K562 (cell line): Measurements from ENCODE around the gene SMARCA4. TPM values are rescaled to one million over a fixed set of nuclear protein-coding genes. Genes with fewer than 3 reads are reported as not detected.

Experiments used
- CHD2 ChIP-seq: IDR thresholded peaks from 2 replicates; pipeline ENCODE4 v1.6.1; 2011; ENCODE audit warnings: low read depth, low read length
- ELF2 ChIP-seq: fragments of 250-450 bp; sonication (Bioruptor Pico); IDR thresholded peaks from 2 replicates; pipeline ENCODE4 v1.5.0; 2021; ENCODE audit warnings: mild to moderate bottlenecking
- ELF4 ChIP-seq: fragments of 450-650 bp; formaldehyde crosslinking; IDR thresholded peaks from 2 replicates; pipeline ENCODE4 v1.4.0; 2022; ENCODE audit warnings: missing genetic modification characterization
- GATA2 ChIP-seq: sonication (generic); formaldehyde crosslinking; IDR thresholded peaks from 2 replicates; pipeline ENCODE4 v1.4.0; 2020; ENCODE audit warnings: mild to moderate bottlenecking, missing genetic modification reagents
- GATAD2A ChIP-seq: fragments of 450-650 bp; IDR thresholded peaks from 2 replicates; pipeline ENCODE4 v1.6.1; 2017
- HDAC1 ChIP-seq, 2 experiments: fragments of 450-650 bp; IDR thresholded peaks; 2 replicates each; pipeline ENCODE4 v1.6.1; 2016 to 2017; ENCODE audit warnings: inconsistent platforms in 1 of 2, mild to moderate bottlenecking in 1 of 2, moderate library complexity in 1 of 2
- MBD2 ChIP-seq: sonication (generic); IDR thresholded peaks from 2 replicates; pipeline ENCODE4 v1.6.1; 2016; ENCODE audit warnings: low read depth, borderline replicate concordance
- MEF2A ChIP-seq: IDR thresholded peaks from 2 replicates; pipeline ENCODE4 v1.6.1; 2011; ENCODE audit warnings: low read depth, mild to moderate bottlenecking, low read length, moderate library complexity; ENCODE audit not compliant: control insufficient read depth
- NFIX ChIP-seq: fragments of 250-450 bp; sonication (Bioruptor Pico); IDR thresholded peaks from 2 replicates; pipeline ENCODE4 v1.4.0; 2020; ENCODE audit warnings: low read depth, mild to moderate bottlenecking, moderate library complexity
- NRF1 ChIP-seq, 2 experiments: fragments of 450-650 bp; IDR thresholded peaks in 1 of 2; conservative IDR thresholded peaks in 1 of 2; 2 replicates each; pipeline ENCODE4 v1.6.1; 2014; ENCODE audit warnings: mild to moderate bottlenecking in 2 of 2
- SETDB1 ChIP-seq: IDR thresholded peaks from one replicate; pipeline ENCODE4 v1.6.1; 2012; ENCODE audit warnings: low read length, control low read depth, inconsistent platforms
- SREBF1 ChIP-seq: fragments of 150-350 bp; IDR thresholded peaks from 2 replicates; pipeline ENCODE4 v1.6.1; 2014; ENCODE audit warnings: antibody characterized with exemption, low read depth, low read length, borderline replicate concordance
- STAT5A ChIP-seq: IDR thresholded peaks from 2 replicates; pipeline ENCODE4 v1.6.1; 2012; ENCODE audit warnings: low read length, inconsistent platforms, borderline replicate concordance
- ZNF165 ChIP-seq: fragments of 250-450 bp; sonication (Bioruptor Pico); IDR thresholded peaks from 2 replicates; pipeline ENCODE4 v1.4.0; 2020; ENCODE audit warnings: borderline replicate concordance
- ZNF212 ChIP-seq: fragments of 450-650 bp; formaldehyde crosslinking; IDR thresholded peaks from 2 replicates; pipeline ENCODE4 v1.4.0; 2020; ENCODE audit warnings: mild to moderate bottlenecking
- ZNF384 ChIP-seq: IDR thresholded peaks from 2 replicates; pipeline ENCODE4 v1.6.1; 2012; ENCODE audit warnings: low read depth, low read length, improper control_type of control experiment
- polyA plus RNA-seq, 8 experiments: library from polyadenylated mRNA; depleted of rRNA in 4 of 8; stranded (reverse) in 5 of 8; unstranded in 3 of 8; fragments of >200 nt; fragmentation: Nextera tagmentation in 2 of 8; fragmentation: Illumina TruSeq in 1 of 8; extraction: Ambion mirVana in 2 of 8; extraction: Trizol in 1 of 8; gene quantifications; 2 replicates each; pipeline versions ENCODE4 v1.2.1 to v1.2.3, GENCODE V29; 2011 to 2014; ENCODE audit warnings: inconsistent platforms in 1 of 8, missing spikeins in 1 of 8
- total RNA-seq, 7 experiments: library from RNA; depleted of rRNA in 6 of 7; stranded (reverse); fragments of >200 nt in 6 of 7; fragmentation: Illumina TruSeq in 2 of 7; extraction: Trizol in 2 of 7; gene quantifications; 2 replicates each; pipeline versions ENCODE4 v1.2.1 to v1.2.3, GENCODE V29; 2011 to 2021; ENCODE audit warnings: low replicate concordance in 1 of 7
- TF ChIP-seq, protein P1 (sequence below): fragments of 250-450 bp; sonication (Bioruptor Pico); IDR thresholded peaks from 2 replicates; pipeline ENCODE4 v1.4.0; 2020
- TF ChIP-seq, protein P2 (sequence below): fragments of 450-650 bp; IDR thresholded peaks from 2 replicates; pipeline ENCODE4 v1.6.1; 2016; ENCODE audit warnings: antibody characterized with exemption
- TF ChIP-seq, protein P3 (sequence below): fragments of 450-650 bp; conservative IDR thresholded peaks from 2 replicates; pipeline ENCODE4 v1.6.1; 2016; ENCODE audit warnings: missing genetic modification characterization, low read depth, mild to moderate bottlenecking, control low read depth, missing compliant biosample characterization
- TF ChIP-seq, protein P4 (sequence below): fragments of 250-450 bp; sonication (Bioruptor Pico); IDR thresholded peaks from 2 replicates; pipeline ENCODE4 v1.8.0; 2021; ENCODE audit warnings: mild to moderate bottlenecking, moderate library complexity
- TF ChIP-seq, protein P5 (sequence below), 2 experiments: fragments of 450-650 bp in 1 of 2; sonication (generic) in 1 of 2; formaldehyde crosslinking; conservative IDR thresholded peaks; 2 replicates each; pipeline versions ENCODE4 v1.4.0 to v1.8.1; 2020 to 2022; ENCODE audit warnings: mild to moderate bottlenecking in 1 of 2, missing genetic modification reagents in 1 of 2
- TF ChIP-seq, protein P6 (sequence below): fragments of 450-650 bp; IDR thresholded peaks from 2 replicates; pipeline ENCODE4 v1.6.1; 2016; ENCODE audit warnings: low read depth, mild to moderate bottlenecking, moderate library complexity

Gene SMARCA4
- total and polyA plus RNA-seq, 9 of the 15 experiments (the other 6 are each of a cell fraction or from before 2014, with no cell fraction given), result 19.3 to 207 (median 52.1) TPM

DNA sequence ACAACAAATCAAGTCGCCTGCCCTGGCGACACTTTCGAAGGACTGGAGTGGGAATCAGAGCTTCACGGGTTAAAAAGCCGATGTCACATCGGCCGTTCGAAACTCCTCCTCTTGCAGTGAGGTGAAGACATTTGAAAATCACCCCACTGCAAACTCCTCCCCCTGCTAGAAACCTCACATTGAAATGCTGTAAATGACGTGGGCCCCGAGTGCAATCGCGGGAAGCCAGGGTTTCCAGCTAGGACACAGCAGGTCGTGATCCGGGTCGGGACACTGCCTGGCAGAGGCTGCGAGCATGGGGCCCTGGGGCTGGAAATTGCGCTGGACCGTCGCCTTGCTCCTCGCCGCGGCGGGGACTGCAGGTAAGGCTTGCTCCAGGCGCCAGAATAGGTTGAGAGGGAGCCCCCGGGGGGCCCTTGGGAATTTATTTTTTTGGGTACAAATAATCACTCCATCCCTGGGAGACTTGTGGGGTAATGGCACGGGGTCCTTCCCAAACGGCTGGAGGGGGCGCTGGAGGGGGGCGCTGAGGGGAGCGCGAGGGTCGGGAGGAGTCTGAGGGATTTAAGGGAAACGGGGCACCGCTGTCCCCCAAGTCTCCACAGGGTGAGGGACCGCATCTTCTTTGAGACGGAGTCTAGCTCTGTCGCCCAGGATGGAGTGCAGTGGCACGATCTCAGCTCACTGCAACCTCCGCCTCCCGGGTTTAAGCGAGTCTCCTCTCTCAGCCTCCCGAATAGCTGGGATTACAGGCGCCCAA lies 128.6 kb downstream of the SMARCA4 start, which contains the start of gene LDLR (continued):
- TF ChIP-seq MEF2A (no peak), GATAD2A (0 out of 2 replicates have a peak, but pooled peaks have one; percentile 16), ELF2 (CRISPR knock-in tag) (no peak), ZNF212 (CRISPR knock-in tag) (no peak), SREBF1 (peak; percentile 100), NFIX (no peak), NRF1 (conservative IDR thresholded peaks at IDR 0.05 in 1 of 2, IDR thresholded peaks at IDR 0.05 in 1 of 2) (peak; percentile 42 to 46; a peak in 2 of 4 replicates), CHD2 (peak; percentile 70), ZNF165 (CRISPR knock-in tag) (no peak; the same call in 1 of the 2 replicates), HDAC1 (IDR thresholded peaks at IDR 0.05) (no peak), ZNF384 (no peak), ELF4 (no peak), STAT5A (no peak), SETDB1 (no peak), MBD2 (peak; percentile 71), GATA2 (CRISPR knock-in tag) (no peak)
- TF ChIP-seq, protein P1, sequence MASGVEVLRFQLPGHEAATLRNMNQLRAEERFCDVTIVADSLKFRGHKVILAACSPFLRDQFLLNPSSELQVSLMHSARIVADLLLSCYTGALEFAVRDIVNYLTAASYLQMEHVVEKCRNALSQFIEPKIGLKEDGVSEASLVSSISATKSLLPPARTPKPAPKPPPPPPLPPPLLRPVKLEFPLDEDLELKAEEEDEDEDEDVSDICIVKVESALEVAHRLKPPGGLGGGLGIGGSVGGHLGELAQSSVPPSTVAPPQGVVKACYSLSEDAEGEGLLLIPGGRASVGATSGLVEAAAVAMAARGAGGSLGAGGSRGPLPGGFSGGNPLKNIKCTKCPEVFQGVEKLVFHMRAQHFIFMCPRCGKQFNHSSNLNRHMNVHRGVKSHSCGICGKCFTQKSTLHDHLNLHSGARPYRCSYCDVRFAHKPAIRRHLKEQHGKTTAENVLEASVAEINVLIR (CRISPR knock-in tag), result no peak; the same call in 1 of the 2 replicates
- TF ChIP-seq, protein P2, sequence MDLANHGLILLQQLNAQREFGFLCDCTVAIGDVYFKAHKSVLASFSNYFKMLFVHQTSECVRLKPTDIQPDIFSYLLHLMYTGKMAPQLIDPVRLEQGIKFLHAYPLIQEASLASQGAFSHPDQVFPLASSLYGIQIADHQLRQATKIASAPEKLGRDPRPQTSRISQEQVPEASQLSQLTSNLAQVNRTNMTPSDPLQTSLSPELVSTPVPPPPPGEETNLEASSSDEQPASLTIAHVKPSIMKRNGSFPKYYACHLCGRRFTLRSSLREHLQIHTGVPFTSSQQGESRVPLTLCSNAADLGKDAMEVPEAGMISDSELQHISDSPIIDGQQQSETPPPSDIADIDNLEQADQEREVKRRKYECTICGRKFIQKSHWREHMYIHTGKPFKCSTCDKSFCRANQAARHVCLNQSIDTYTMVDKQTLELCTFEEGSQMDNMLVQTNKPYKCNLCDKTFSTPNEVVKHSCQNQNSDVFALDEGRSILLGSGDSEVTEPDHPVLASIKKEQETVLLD, result 0 out of 2 replicates have a peak, but pooled peaks have one; percentile 43
- TF ChIP-seq, protein P3, sequence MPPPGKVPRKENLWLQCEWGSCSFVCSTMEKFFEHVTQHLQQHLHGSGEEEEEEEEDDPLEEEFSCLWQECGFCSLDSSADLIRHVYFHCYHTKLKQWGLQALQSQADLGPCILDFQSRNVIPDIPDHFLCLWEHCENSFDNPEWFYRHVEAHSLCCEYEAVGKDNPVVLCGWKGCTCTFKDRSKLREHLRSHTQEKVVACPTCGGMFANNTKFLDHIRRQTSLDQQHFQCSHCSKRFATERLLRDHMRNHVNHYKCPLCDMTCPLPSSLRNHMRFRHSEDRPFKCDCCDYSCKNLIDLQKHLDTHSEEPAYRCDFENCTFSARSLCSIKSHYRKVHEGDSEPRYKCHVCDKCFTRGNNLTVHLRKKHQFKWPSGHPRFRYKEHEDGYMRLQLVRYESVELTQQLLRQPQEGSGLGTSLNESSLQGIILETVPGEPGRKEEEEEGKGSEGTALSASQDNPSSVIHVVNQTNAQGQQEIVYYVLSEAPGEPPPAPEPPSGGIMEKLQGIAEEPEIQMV (tag), result no peak
- TF ChIP-seq, protein P4, sequence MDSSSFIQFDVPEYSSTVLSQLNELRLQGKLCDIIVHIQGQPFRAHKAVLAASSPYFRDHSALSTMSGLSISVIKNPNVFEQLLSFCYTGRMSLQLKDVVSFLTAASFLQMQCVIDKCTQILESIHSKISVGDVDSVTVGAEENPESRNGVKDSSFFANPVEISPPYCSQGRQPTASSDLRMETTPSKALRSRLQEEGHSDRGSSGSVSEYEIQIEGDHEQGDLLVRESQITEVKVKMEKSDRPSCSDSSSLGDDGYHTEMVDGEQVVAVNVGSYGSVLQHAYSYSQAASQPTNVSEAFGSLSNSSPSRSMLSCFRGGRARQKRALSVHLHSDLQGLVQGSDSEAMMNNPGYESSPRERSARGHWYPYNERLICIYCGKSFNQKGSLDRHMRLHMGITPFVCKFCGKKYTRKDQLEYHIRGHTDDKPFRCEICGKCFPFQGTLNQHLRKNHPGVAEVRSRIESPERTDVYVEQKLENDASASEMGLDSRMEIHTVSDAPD (CRISPR knock-in tag), result no peak
- TF ChIP-seq, protein P5, sequence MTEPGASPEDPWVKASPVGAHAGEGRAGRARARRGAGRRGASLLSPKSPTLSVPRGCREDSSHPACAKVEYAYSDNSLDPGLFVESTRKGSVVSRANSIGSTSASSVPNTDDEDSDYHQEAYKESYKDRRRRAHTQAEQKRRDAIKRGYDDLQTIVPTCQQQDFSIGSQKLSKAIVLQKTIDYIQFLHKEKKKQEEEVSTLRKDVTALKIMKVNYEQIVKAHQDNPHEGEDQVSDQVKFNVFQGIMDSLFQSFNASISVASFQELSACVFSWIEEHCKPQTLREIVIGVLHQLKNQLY (CRISPR knock-in tag; conservative IDR thresholded peaks at IDR 0.05), result 0 out of 4 replicates have a peak, but pooled peaks of 1 of the 2 experiments have one; percentile 15
- TF ChIP-seq, protein P6, sequence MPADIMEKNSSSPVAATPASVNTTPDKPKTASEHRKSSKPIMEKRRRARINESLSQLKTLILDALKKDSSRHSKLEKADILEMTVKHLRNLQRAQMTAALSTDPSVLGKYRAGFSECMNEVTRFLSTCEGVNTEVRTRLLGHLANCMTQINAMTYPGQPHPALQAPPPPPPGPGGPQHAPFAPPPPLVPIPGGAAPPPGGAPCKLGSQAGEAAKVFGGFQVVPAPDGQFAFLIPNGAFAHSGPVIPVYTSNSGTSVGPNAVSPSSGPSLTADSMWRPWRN, result no peak
